ENCODE measurements around the gene OR2F2.

DNA sequence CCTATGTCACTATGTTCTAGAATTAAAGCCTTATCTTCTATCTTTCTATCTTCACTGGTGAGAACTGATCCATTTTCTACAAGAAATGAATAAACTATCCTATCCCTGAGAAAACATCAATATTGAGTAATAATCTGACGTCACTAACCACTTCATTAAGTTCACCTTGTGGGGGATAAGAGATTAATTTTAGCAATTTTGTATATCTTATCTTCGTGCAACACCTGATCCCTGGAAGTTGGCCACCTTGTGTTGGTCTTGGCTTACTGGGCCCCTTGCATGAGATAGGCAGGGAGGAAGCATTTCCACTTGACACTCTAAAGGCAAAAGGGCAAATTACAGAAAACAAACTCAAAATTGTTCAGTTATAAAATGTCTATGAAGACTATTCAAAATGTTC, 45.0 kb downstream of the OR2F2 start:
- TF ChIP-seq SUZ12 (IDR thresholded peaks at IDR 0.05), result no peak
- TF ChIP-seq SP1 (IDR thresholded peaks at IDR 0.05), result no peak
- TF ChIP-seq FOXA1 (IDR thresholded peaks at IDR 0.05), result no peak
- TF ChIP-seq ELF4 (IDR thresholded peaks at IDR 0.05), result no peak
- TF ChIP-seq BHLHE40 (IDR thresholded peaks at IDR 0.05; ENCODE audit: borderline replicate concordance), result no peak
- no peak for TF ChIP-seq LEF1 (IDR thresholded peaks at IDR 0.05; ENCODE audit: borderline replicate concordance)
- no peak for TF ChIP-seq NFRKB (IDR thresholded peaks at IDR 0.05)
- no peak for TF ChIP-seq TARDBP (IDR thresholded peaks at IDR 0.05)
- no peak for TF ChIP-seq CTBP1 (IDR thresholded peaks at IDR 0.05; ENCODE audit: borderline replicate concordance)
- TF ChIP-seq HDGF (IDR thresholded peaks at IDR 0.05; ENCODE audit: borderline replicate concordance), result no peak
- no peak for TF ChIP-seq ARNT (IDR thresholded peaks at IDR 0.05)
- TF ChIP-seq, protein P1, sequence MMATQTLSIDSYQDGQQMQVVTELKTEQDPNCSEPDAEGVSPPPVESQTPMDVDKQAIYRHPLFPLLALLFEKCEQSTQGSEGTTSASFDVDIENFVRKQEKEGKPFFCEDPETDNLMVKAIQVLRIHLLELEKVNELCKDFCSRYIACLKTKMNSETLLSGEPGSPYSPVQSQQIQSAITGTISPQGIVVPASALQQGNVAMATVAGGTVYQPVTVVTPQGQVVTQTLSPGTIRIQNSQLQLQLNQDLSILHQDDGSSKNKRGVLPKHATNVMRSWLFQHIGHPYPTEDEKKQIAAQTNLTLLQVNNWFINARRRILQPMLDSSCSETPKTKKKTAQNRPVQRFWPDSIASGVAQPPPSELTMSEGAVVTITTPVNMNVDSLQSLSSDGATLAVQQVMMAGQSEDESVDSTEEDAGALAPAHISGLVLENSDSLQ (IDR thresholded peaks at IDR 0.05), result no peak
- TF ChIP-seq L3MBTL2 (conservative IDR thresholded peaks at IDR 0.05), result no peak
- TF ChIP-seq FOXM1 (IDR thresholded peaks at IDR 0.05; ENCODE audit: borderline replicate concordance), result no peak

All from HEK293T (cell line).